VCaP (cell line): ENCODE results near the gene CDH13.

Experiments
- H3K27ac ChIP-seq: fragments of 450-650 bp; 2 replicates; pipeline ENCODE4 v1.5.1; 2017
- CTCF ChIP-seq: fragments of 450-650 bp; conservative IDR thresholded peaks from 2 replicates; pipeline ENCODE4 v1.5.1; 2017; ENCODE audit warnings: mild to moderate bottlenecking, moderate library complexity

CDH13 gene

GRCh38 chr16:83481589-83481988 is 854.8 kb downstream of the CDH13 start:
- TF ChIP-seq CTCF, result no peak
- no peak overlapping the region for H3K27ac ChIP-seq

DNA sequence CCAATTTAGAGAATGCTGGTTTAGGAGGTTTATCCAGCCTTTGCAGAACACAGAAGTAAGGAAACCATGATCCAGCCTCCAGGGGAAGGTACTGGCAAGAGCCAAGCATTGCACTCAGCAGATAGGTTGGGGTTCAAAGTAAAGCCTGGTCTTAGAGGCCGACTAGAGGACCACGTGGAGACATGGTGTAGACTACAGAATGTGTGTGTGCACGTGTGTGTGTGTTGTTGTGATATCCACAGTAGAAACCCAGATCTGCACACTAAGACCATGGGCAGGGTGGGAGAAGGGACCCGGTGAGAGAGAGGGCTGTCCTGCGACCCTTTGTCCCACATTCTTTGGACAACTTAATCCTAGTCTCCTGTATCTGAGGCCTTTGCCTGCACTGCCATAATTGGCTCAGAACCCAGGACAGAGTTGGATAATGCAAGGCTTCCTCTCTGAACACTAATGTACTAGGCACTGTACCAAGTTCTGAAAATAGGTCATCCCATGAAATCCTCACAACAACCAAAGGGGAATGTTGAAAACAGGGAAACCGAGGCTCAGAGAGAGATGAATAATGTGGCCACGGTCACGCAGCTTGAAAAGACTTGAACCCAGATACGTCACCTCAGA is 855.9 kb downstream of the CDH13 start:
- no peak for TF ChIP-seq CTCF
- no peak overlapping the region for H3K27ac ChIP-seq

DNA sequence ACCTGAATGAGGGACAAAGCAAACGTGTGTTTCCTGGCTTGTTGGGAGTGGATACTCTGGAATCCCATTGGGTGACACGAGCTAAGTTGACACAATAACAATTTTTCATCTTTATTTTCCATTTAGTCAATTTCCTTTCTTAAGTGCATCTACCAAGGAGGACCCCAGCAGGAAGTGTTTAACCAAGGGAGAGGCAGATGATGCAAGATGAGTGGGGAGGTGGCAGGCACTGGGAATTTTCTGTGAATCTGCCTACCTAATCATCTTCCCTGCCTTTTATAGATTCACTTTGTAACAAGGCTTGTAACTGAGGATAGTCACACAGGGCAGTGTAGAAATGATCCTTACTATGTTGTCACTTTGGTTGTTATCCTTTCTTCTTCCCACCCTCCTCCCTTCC is 863.3 kb downstream of the CDH13 start:
- TF ChIP-seq CTCF, result no peak

GRCh38 chr16:83494459-83494858 is 867.7 kb downstream of the CDH13 start:
- TF ChIP-seq CTCF, result no peak
- no peak overlapping the region for H3K27ac ChIP-seq

More for the DNA sequence above, 863.3 kb downstream of the CDH13 start:
- H3K27ac ChIP-seq, result no peak overlapping the region; the same call in 1 of the 2 replicates

GRCh38 chr16:83501481-83501880 is 874.7 kb downstream of the CDH13 start:
- no peak overlapping the region for H3K27ac ChIP-seq
- TF ChIP-seq CTCF, result no peak

- no peak for TF ChIP-seq CTCF
- H3K27ac ChIP-seq, result no peak overlapping the region
Measured at GRCh38 chr16:83508295-83508694, 881.5 kb downstream of the CDH13 start.

GRCh38 chr16:83509316-83509715 is 882.5 kb downstream of the CDH13 start:
- TF ChIP-seq CTCF, result no peak
- no peak overlapping the region for H3K27ac ChIP-seq
